ENCODE data around the gene KCNN3. TPM values are rescaled to one million over a fixed set of nuclear protein-coding genes. Genes with fewer than 3 reads are reported as not detected.

The KCNN3 gene
- total RNA-seq, 1 donor from 2014 or later = 0.86 TPM

DNA sequence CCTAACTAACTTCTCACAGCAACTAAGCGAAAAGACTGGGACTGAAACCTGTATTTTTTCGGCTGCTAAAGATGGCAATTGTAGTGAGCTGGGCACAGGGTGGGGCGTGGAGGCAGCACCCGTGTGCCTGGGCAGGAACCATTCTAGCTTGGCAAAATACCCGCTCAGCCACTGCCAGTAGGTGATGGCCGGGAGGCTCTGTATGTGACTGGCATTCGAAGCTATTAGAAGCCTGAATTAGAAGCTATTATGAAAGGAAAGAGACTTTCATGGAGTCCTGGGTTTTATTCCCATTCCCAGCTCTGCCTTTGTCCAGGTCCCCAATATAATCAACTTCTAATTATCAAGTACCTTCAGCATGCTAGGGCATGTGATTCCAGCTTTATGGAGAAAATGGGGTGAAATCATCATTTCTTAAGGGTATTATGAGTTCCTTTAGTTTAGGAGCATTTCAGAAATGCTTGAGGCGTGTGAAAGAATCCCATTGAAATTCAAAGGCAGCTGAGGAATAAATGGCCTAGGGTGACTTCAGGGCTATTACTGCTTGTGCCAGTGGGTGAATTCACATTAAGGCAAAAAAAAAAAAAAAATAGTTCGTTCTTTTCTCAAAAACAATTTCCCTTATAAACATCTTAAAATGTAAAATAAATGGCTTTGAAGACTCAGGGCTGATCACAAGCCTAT is 125.6 kb downstream of the KCNN3 start:
- Mint-ChIP-seq H3K4me1 (ENCODE audit: low read depth) (peaks cover 16% of the 10 kb centered on the region), H3K27ac (no peak overlapping the region)

DNA sequence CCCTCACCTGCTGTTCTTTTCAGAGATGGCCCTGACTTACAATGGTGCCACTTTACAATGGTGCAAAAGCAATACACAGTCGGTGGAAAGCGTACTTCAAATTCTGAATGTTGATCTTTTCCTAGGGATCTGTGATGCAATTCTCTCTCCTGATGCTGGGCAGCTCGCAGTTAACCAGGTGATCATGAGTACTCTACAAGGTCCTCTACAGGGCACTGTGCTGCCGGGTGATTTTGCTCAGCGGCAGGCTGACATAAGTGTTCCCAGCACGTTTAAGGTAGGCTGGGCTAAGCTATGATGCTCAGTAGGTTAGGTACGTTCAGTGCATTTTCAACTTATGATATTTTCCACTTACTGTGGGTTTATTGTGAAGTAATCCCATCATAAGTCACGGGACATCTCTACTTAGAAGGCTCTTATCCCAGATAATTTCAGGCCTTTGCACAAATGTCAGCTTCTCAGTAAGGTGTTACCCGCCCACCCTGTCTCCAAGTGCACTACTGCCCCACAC is 126.5 kb downstream of the KCNN3 start:
- H3K4me1 Mint-ChIP-seq (ENCODE audit: low read depth) = peaks cover 16% of the 10 kb centered on the region
- H3K27ac Mint-ChIP-seq = no peak overlapping the region
- DNase-seq (ENCODE audit: low spot score, unreplicated experiment) = no peak
- peaks cover 75% of the 10 kb centered on the region for H3K27me3 Mint-ChIP-seq
- peaks cover 4% of the 10 kb centered on the region for H3K9me3 Mint-ChIP-seq (ENCODE audit: low read depth)
- TF ChIP-seq, protein P1, sequence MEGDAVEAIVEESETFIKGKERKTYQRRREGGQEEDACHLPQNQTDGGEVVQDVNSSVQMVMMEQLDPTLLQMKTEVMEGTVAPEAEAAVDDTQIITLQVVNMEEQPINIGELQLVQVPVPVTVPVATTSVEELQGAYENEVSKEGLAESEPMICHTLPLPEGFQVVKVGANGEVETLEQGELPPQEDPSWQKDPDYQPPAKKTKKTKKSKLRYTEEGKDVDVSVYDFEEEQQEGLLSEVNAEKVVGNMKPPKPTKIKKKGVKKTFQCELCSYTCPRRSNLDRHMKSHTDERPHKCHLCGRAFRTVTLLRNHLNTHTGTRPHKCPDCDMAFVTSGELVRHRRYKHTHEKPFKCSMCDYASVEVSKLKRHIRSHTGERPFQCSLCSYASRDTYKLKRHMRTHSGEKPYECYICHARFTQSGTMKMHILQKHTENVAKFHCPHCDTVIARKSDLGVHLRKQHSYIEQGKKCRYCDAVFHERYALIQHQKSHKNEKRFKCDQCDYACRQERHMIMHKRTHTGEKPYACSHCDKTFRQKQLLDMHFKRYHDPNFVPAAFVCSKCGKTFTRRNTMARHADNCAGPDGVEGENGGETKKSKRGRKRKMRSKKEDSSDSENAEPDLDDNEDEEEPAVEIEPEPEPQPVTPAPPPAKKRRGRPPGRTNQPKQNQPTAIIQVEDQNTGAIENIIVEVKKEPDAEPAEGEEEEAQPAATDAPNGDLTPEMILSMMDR (IDR thresholded peaks at IDR 0.05; ENCODE audit: unreplicated experiment) = no peak
- H3K36me3 Mint-ChIP-seq (ENCODE audit: insufficient read depth) = peaks cover 1% of the 10 kb centered on the region
- no peak overlapping the region for H3K4me3 Mint-ChIP-seq (ENCODE audit: low read depth)

More for the DNA sequence above, 125.6 kb downstream of the KCNN3 start:
- Mint-ChIP-seq H3K9me3 (ENCODE audit: low read depth) (peaks cover 4% of the 10 kb centered on the region), H3K27me3 (peaks cover 75% of the 10 kb centered on the region), H3K4me3 (ENCODE audit: low read depth) (no peak overlapping the region), H3K36me3 (ENCODE audit: insufficient read depth) (peaks cover 1% of the 10 kb centered on the region)
- TF ChIP-seq, protein P1 (IDR thresholded peaks at IDR 0.05; ENCODE audit: unreplicated experiment) = no peak
- no peak for DNase-seq (ENCODE audit: low spot score, unreplicated experiment)

DNA sequence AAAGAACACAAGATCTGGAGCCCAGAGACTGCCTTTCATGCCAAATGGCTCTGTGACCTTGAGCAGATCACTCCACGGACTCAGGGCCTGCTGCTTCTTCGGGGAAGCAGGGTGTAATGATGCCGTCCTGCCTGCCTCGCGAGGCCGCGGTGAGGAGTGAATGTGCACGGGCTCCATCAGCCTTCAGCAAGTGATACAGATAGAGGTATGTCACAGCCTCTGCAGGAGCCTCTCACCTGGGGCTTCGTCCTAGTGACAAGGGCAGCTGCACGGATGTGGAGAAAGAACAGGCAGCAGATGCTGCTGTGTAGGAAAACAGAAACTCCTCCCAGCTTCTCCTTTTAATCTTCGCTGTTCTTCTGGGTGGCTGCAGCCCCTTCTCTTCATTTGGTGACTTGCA is 127.5 kb downstream of the KCNN3 start:
- DNase-seq (ENCODE audit: low spot score, unreplicated experiment) = no peak
- peaks cover 4% of the 10 kb centered on the region for H3K9me3 Mint-ChIP-seq (ENCODE audit: low read depth)
- H3K27me3 Mint-ChIP-seq = peaks cover 74% of the 10 kb centered on the region

DNA sequence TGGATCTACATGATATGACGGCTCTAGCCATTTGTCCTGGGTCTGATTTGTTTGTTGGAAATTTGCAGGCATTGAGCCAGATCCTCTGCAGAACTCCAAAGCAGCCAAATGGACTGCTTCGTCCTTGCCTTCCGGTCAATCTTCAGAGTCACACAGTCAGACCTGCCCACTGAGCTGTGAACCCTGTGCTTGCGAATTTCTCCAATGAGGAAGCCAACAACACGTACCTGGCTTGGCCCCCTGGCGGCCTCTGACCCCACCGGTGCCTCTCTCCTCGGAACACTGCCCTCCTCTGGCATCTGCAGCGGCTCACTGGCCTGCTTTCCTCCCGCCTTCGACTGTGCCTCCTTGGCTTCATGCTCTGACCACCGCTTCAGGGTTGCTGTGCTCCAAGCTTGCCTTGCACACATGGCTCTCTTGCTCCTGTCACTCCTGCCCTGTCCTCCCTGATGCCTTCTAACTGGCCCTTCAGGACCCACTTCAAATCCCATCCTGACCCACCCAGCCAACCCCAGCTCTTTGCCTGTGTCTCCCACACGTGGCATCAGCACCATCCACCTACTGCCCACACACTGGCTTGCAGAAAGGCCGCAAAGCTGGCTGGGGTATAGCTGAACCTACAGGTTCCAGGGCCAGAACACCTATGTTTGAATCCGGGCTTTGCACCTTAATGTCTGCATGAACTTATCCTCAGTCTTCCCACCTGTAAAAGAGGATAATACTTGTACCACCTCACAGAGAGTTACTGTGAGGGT is 128.2 kb downstream of the KCNN3 start:
- Mint-ChIP-seq H3K4me1 (ENCODE audit: low read depth) (peaks cover 11% of the 10 kb centered on the region), H3K9me3 (ENCODE audit: low read depth) (peaks cover 4% of the 10 kb centered on the region), H3K4me3 (ENCODE audit: low read depth) (no peak overlapping the region), H3K27me3 (peaks cover 74% of the 10 kb centered on the region), H3K36me3 (ENCODE audit: insufficient read depth) (peaks cover 1% of the 10 kb centered on the region), H3K27ac (no peak overlapping the region)
- peak; percentile 18 for DNase-seq (ENCODE audit: low spot score, unreplicated experiment)
- TF ChIP-seq, protein P1 (IDR thresholded peaks at IDR 0.05; ENCODE audit: unreplicated experiment) = peak; percentile 55

More for the DNA sequence above, 127.5 kb downstream of the KCNN3 start:
- Mint-ChIP-seq H3K4me3 (ENCODE audit: low read depth) (no peak overlapping the region), H3K4me1 (ENCODE audit: low read depth) (peaks cover 11% of the 10 kb centered on the region), H3K36me3 (ENCODE audit: insufficient read depth) (peaks cover 1% of the 10 kb centered on the region), H3K27ac (no peak overlapping the region)
- TF ChIP-seq, protein P1 (IDR thresholded peaks at IDR 0.05; ENCODE audit: unreplicated experiment) = no peak

DNA sequence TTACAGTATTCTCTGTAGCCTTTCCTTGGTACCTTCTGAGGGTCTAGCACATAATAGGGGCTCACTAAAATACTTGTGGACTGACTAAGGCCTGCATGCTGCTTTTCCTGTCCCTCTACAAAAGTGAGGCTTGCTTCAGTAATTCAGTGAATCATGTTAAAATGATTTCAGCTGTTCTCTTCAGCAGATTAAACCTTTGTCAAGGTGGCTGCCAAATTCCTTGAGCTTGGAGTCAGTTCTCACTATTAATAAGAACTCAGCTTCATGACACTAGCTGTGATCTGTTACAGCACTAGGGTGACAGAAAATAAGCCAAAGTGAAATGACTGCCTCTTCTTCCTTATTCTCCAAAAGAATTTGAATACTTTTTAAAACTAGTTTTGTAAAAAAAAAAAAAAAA is 128.8 kb downstream of the KCNN3 start:
- Mint-ChIP-seq H3K36me3 (ENCODE audit: insufficient read depth) (peaks cover 1% of the 10 kb centered on the region), H3K27ac (no peak overlapping the region), H3K9me3 (ENCODE audit: low read depth) (peaks cover 4% of the 10 kb centered on the region), H3K4me3 (ENCODE audit: low read depth) (no peak overlapping the region), H3K4me1 (ENCODE audit: low read depth) (peaks cover 12% of the 10 kb centered on the region), H3K27me3 (peaks cover 71% of the 10 kb centered on the region)
- no peak for DNase-seq (ENCODE audit: low spot score, unreplicated experiment)
- TF ChIP-seq, protein P1 (IDR thresholded peaks at IDR 0.05; ENCODE audit: unreplicated experiment) = no peak
